Endothelial cell of umbilical vein (primary cell): ENCODE measurements around the gene BTF3L4. TPM values are rescaled to one million over a fixed set of nuclear protein-coding genes. Genes with fewer than 3 reads are reported as not detected.

ENCODE experiments used
- BruUV-seq: library from RNA; stranded (reverse); fragments of 400-500 nt; replicated peaks from 2 replicates; lab custom pipeline; 2021; lab: Mats Ljungman, UMichigan
- CTCF ChIA-PET: fragments of 300-600, 350-600 bp; sonication (Branson Sonifier 250); formaldehyde crosslinking; loops from one replicate; lab custom pipeline; 2021; ENCODE audit warnings: antibody characterized with exemption, inconsistent platforms; lab: Charles Lee
- POLR2A ChIA-PET: fragments of 300-600, 350-600 bp; sonication (Branson Sonifier 250); formaldehyde crosslinking; loops from one replicate; lab custom pipeline; 2021; ENCODE audit warnings: antibody characterized with exemption, inconsistent platforms; lab: Charles Lee
- DNase-seq: peaks from one replicate; pipeline ENCODE4 v3.0.0-alpha.2; 2011; ENCODE audit warnings: low read depth, low spot score
- FAIRE-seq: peaks from 2 replicates; lab custom pipeline; 2011; peaks lifted over from hg19 to GRCh38; lab: Jason Lieb, UNC
- H2AFZ ChIP-seq: 2 replicates; pipeline ENCODE4 v1.6.0; 2012; ENCODE audit warnings: low read depth, low read length, control low read depth, inconsistent platforms
- H3K27ac ChIP-seq: 2 replicates; pipeline ENCODE4 v1.5.1; 2011; ENCODE audit warnings: low read depth, mild to moderate bottlenecking, control low read depth, low read length, moderate library complexity; ENCODE audit not compliant: insufficient read depth
- H3K27me3 ChIP-seq, 2 experiments: 2 replicates each; pipeline versions ENCODE4 v1.6.0 to v1.6.1; 2011; ENCODE audit warnings: low read length in 2 of 2, mixed read lengths in 1 of 2; ENCODE audit not compliant: control insufficient read depth in 2 of 2, insufficient read depth in 2 of 2
- H3K36me3 ChIP-seq, 2 experiments: 2 replicates in 1 of 2; 3 replicates in 1 of 2; pipeline ENCODE4 v1.5.1; 2011; ENCODE audit warnings: low read length in 2 of 2, mild to moderate bottlenecking in 1 of 2, moderate library complexity in 1 of 2; ENCODE audit not compliant: control insufficient read depth in 2 of 2, insufficient read depth in 2 of 2; ENCODE audit errors: extremely low read depth in 1 of 2
- H3K4me1 ChIP-seq: 3 replicates; pipeline ENCODE4 v1.5.1; 2011; ENCODE audit warnings: mild to moderate bottlenecking, low read length; ENCODE audit not compliant: control insufficient read depth, insufficient read depth; ENCODE audit errors: extremely low read depth
- H3K4me2 ChIP-seq: 2 replicates; pipeline ENCODE4 v1.6.1; 2011; ENCODE audit warnings: low read length, control low read depth, mixed read lengths; ENCODE audit not compliant: insufficient read depth
- H3K4me3 ChIP-seq, 3 experiments: fragments of 200-600 bp in 1 of 3; sonication (generic), shearing (Covaris generic) in 1 of 3; replicated peaks in 1 of 3; 2 replicates each; pipeline ENCODE4 v1.5.1; 2011 to 2016; ENCODE audit warnings: control low read depth in 3 of 3, low read length in 3 of 3, mild to moderate bottlenecking in 2 of 3, inconsistent platforms in 1 of 3, low read depth in 1 of 3, moderate library complexity in 1 of 3; ENCODE audit not compliant: insufficient read depth in 1 of 3
- H3K79me2 ChIP-seq: 2 replicates; pipeline ENCODE4 v1.6.0; 2012; ENCODE audit warnings: low read length, inconsistent platforms; ENCODE audit not compliant: control insufficient read depth, insufficient read depth
- H3K9ac ChIP-seq: replicated peaks from 2 replicates; pipeline ENCODE3; 2011; ENCODE audit warnings: low read length, control low read depth; ENCODE audit not compliant: insufficient read depth; ENCODE audit errors: extremely low read depth
- H3K9me1 ChIP-seq: replicated peaks from 3 replicates; pipeline ENCODE4 v1.6.0; 2011; ENCODE audit warnings: mild to moderate bottlenecking, low read length; ENCODE audit not compliant: control insufficient read depth, insufficient read depth; ENCODE audit errors: extremely low read depth
- H3K9me3 ChIP-seq: replicated peaks from 2 replicates; pipeline ENCODE4 v1.5.1; 2012; ENCODE audit warnings: low read length, inconsistent platforms; ENCODE audit not compliant: control insufficient read depth, insufficient read depth
- H4K20me1 ChIP-seq: replicated peaks from 2 replicates; pipeline ENCODE3; 2011; ENCODE audit warnings: mild to moderate bottlenecking, low read length; ENCODE audit not compliant: control insufficient read depth, insufficient read depth; ENCODE audit errors: extremely low read depth
- EZH2 ChIP-seq: IDR thresholded peaks from 2 replicates; pipeline ENCODE4 v1.6.1; 2012; ENCODE audit warnings: borderline replicate concordance, low read depth, mild to moderate bottlenecking, moderate library complexity, low read length, inconsistent platforms; ENCODE audit not compliant: severe bottlenecking
- GATA2 ChIP-seq: IDR thresholded peaks from 2 replicates; pipeline ENCODE4 v1.7.0; 2011; ENCODE audit warnings: low read depth, mild to moderate bottlenecking, moderate library complexity, mixed read lengths, low read length; ENCODE audit not compliant: insufficient read length, insufficient read depth
- JUN ChIP-seq: IDR thresholded peaks from 2 replicates; pipeline ENCODE4 v1.6.1; 2011; ENCODE audit warnings: borderline replicate concordance, low read depth; ENCODE audit not compliant: insufficient read length, insufficient read depth
- MYC ChIP-seq: IDR thresholded peaks from one replicate; pipeline ENCODE4 v1.6.1; 2011; ENCODE audit warnings: mild to moderate bottlenecking, low read depth, low read length
- dilution Hi-C: fragments of 300-500 bp; cut with MboI; formaldehyde crosslinking; loops from one replicate; pipeline ENCODE4 v1.15.0; 2019; ENCODE audit warnings: low sequenced_read_pairs; ENCODE audit not compliant: extremely low pct_ligation_motif_present
- intact Hi-C: fragments of 100-400 bp; cut with micrococcal nuclease; formaldehyde crosslinking; loops from one replicate; pipeline ENCODE4 v1.10.0; 2022
- polyA plus RNA-seq, 4 experiments: library from polyadenylated mRNA; depleted of rRNA in 3 of 4; stranded (reverse) in 3 of 4; unstranded in 1 of 4; fragments of >200 nt; gene quantifications; 2 replicates each; pipeline versions ENCODE4 v1.2.1 to v1.2.3, GENCODE V29; 2011 to 2012; ENCODE audit warnings: missing spikeins in 1 of 4
- total RNA-seq: library from RNA; stranded (reverse); gene quantifications from 2 replicates; pipeline ENCODE4 v1.2.3, GENCODE V29; 2021
- TF ChIP-seq, protein P1 (sequence below), 2 donors: IDR thresholded peaks; 1 replicate in 1 of 2; 2 replicates in 1 of 2; pipeline ENCODE4 v1.5.1; 2011; ENCODE audit warnings: low read length in 2 of 2, mild to moderate bottlenecking in 2 of 2, moderate library complexity in 2 of 2, control low read depth in 1 of 2, inconsistent platforms in 1 of 2, low read depth in 1 of 2; ENCODE audit not compliant: insufficient read depth in 1 of 2; ENCODE audit errors: extremely low read depth in 1 of 2

BTF3L4 gene
- total and polyA plus RNA-seq, 2 donors (not counting 3 experiments of a cell fraction or from before 2014, with no cell fraction given) = 25.1 to 43.2 TPM

DNA sequence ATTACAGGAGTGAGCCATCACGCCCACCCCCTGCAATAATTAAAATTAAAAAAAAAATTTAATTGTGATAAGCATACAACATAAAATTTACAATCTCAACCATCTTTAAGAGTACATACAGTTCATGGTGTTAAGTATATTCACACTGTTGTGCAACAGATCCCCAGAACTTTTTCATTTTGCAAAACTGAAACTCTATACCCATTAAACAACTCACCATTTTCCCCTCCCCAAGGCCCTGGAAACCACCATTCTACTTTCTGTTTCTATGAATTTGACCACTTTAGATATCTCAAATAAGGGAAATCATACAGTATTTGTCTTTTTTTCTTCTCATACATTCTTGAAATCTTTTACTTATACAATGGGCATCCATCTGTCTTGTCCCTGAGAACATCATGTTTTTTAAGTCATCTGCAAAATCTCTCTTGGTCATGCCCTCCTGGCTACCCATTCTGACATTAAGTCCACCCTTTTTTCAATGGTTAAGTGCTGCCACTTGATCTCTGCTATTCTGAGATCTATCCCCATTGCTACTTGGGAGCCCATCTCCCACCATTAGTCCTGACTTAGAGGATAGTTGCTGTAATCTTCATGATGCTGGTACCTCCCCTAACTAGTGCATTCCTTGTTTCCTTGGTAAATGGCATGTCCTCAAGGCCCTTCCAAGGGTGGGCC, 46.4 kb downstream of the BTF3L4 start:
- no peaks in the 10 kb centered on the region for H3K9me1 ChIP-seq
- H3K9me3 ChIP-seq = no peaks in the 10 kb centered on the region
- dilution Hi-C loops = no loop called here
- no TSS peak for BruUV-seq
- no peak overlapping the region for H3K4me2 ChIP-seq
- peaks cover 0 to 4% of the 10 kb centered on the region in 2 experiments for H3K27me3 ChIP-seq
- ChIA-PET POLR2A (no interaction called here), CTCF (no interaction called here)
- H3K4me3 ChIP-seq = no peak overlapping the region
- no peaks in the 10 kb centered on the region for H3K4me1 ChIP-seq
- DNase-seq (no peak), FAIRE-seq (no peak)
- H3K9ac ChIP-seq = no peak overlapping the region
- no peaks in the 10 kb centered on the region for H4K20me1 ChIP-seq
- no peak overlapping the region for H2AFZ ChIP-seq
- no peak overlapping the region for H3K27ac ChIP-seq
- TF ChIP-seq GATA2 = no peak
- TF ChIP-seq, protein P1, sequence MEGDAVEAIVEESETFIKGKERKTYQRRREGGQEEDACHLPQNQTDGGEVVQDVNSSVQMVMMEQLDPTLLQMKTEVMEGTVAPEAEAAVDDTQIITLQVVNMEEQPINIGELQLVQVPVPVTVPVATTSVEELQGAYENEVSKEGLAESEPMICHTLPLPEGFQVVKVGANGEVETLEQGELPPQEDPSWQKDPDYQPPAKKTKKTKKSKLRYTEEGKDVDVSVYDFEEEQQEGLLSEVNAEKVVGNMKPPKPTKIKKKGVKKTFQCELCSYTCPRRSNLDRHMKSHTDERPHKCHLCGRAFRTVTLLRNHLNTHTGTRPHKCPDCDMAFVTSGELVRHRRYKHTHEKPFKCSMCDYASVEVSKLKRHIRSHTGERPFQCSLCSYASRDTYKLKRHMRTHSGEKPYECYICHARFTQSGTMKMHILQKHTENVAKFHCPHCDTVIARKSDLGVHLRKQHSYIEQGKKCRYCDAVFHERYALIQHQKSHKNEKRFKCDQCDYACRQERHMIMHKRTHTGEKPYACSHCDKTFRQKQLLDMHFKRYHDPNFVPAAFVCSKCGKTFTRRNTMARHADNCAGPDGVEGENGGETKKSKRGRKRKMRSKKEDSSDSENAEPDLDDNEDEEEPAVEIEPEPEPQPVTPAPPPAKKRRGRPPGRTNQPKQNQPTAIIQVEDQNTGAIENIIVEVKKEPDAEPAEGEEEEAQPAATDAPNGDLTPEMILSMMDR (IDR thresholded peaks at IDR 0.05; ENCODE audit: extremely low read depth in 1 of 2, insufficient read depth in 1 of 2, low read depth in 1 of 2, low read length in 2 of 2) = no peak
- no peak for TF ChIP-seq EZH2
- no peak for TF ChIP-seq JUN
- no peaks in the 10 kb centered on the region for H3K36me3 ChIP-seq
- no peaks in the 10 kb centered on the region for H3K79me2 ChIP-seq
- intact Hi-C loops = no loop called here

DNA sequence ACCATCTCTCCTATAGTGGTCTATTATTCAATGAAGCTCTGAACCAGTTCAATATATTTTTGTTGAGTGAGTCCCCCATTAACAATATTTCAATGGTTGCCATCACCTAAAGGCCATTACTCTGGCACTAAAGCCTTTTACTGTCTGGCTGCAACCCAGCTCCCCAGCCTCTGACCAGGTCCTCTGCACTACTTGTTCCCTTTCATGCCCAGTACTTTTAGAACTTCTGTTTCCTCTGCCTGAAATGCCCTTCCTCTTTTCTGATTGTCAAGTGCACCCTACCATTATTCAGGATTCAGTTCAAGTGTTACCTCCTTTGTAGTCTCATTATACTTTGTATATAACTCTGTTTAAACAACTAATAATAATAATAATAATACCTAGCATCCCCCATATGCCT, 55.4 kb downstream of the BTF3L4 start:
- Histone ChIP-seq H4K20me1 (no peaks in the 10 kb centered on the region), H3K79me2 (no peaks in the 10 kb centered on the region), H3K27me3 (no peaks in the 10 kb centered on the region), H3K4me3 (no peak overlapping the region), H3K9me3 (no peaks in the 10 kb centered on the region), H3K4me1 (no peaks in the 10 kb centered on the region), H3K4me2 (no peak overlapping the region), H3K9me1 (no peaks in the 10 kb centered on the region), H3K36me3 (no peaks in the 10 kb centered on the region), H2AFZ (no peak overlapping the region), H3K9ac (no peak overlapping the region), H3K27ac (no peak overlapping the region)
- no peak for DNase-seq
- no peak for FAIRE-seq
- TF ChIP-seq, protein P1 (IDR thresholded peaks at IDR 0.05; ENCODE audit: extremely low read depth in 1 of 2, insufficient read depth in 1 of 2, low read depth in 1 of 2, low read length in 2 of 2) = no peak
- TF ChIP-seq JUN (no peak), MYC (no peak)
- no TSS peak for BruUV-seq
- dilution Hi-C loops = no loop called here
- intact Hi-C loops = no loop called here
- POLR2A ChIA-PET = no interaction called here
- CTCF ChIA-PET = interaction anchor here (0.6 to 1.9 kb wide), 4 partner anchors 16 to 423 kb away, joined by 3 to 5 read pairs (median 3); no protein-coding TSS in a partner anchor
